ENCODE measurements around the gene RBFOX2. TPM values are rescaled to one million over a fixed set of nuclear protein-coding genes. Genes with fewer than 3 reads are reported as not detected.
A peak's percentile ranks its signal among the peaks of the same experiment; 100 is the strongest.

Gene RBFOX2
- total RNA-seq, 2 experiments from 2014 or later = 54.3 to 78.7 TPM

DNA sequence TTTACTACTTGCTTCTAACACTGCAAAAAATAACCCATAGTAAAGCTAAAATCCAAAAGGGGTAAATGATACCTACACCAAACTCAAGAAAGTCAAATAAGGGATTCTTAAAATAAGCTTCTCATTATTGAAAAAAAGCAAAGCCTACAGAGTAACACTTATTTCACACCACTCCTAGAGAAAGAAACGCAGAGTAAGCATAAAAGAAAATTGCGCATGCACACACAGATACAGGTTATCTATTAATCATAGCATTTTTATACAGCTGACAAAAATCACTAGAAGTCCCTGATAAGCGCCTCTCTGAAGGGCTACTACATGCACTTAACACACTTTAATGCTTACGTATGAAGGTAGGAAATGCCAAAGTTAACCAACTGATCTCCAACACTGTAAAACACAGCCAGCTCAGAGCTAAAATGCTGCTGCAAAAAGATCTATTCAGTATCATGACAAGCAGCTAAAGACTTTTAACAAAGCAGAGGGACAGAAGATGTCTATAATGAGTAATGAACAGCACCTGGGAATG is 14.0 kb downstream of the RBFOX2 start:
- peaks cover 92% of the 10 kb centered on the region for H3K79me2 ChIP-seq (ENCODE audit: insufficient read depth, low read depth, low read length)
- intact Hi-C loops (cut with micrococcal nuclease; ENCODE audit: unreplicated experiment) = loop anchor here (5.0 to 10.0 kb wide), 5 partner anchors 108 to 660 kb away; partner anchors contain the start of gene MYH9
- no TSS peak for BruUV-seq (replicated peaks)

DNA sequence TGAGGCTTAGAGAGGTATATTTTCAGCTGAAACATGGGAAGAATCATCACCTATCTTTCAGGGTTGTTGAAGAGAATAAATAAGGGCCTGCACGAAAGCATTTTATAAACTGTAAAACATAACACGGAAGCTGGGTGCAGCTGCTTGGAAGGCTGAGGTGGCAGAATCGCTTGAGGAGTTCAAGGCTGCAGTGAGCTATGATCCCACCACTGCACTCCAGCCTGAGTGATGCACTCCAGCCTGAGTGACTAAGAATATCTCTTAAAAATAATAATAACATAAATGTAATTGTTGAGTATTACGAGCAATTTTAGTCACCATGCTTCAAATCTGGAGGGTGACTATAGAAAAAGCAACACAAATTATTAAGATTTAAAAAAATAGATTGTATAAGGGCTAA is 16.3 kb downstream of the RBFOX2 start:
- ChIA-PET POLR2A (interaction anchor here (0.7 to 1.3 kb wide), 3 partner anchors 10 to 469 kb away, joined by 3 to 5 read pairs (median 3); no protein-coding TSS in a partner anchor), CTCF (ENCODE audit: unreplicated experiment) (interaction anchor here (1.9 kb wide), 1 partner anchor 54 kb away, joined by 5 read pairs; no protein-coding TSS in a partner anchor)

More for the DNA sequence above, 14.0 kb downstream of the RBFOX2 start:
- Histone ChIP-seq H3K4me2 (ENCODE audit: low read length) (peak overlapping the region; percentile 76), H3K9me3 (ENCODE audit: low read length) (no peaks in the 10 kb centered on the region), H3K9me2 (ENCODE audit: insufficient read depth, low read length) (no peaks in the 10 kb centered on the region), H4K20me1 (ENCODE audit: insufficient read depth, low read length) (no peaks in the 10 kb centered on the region), H3K27ac (ENCODE audit: low read depth, low read length, poor library complexity, severe bottlenecking) (peak overlapping the region; percentile 98), H3K4me3 (ENCODE audit: low read depth, low read length, poor library complexity, severe bottlenecking) (peak overlapping the region; percentile 56), H2AFZ (ENCODE audit: low read length) (peak overlapping the region; percentile 13; the same call in 1 of the 2 replicates), H3K36me3 (ENCODE audit: insufficient read depth, low read length) (no peaks in the 10 kb centered on the region), H3K4me1 (ENCODE audit: insufficient read depth, low read length, poor library complexity, severe bottlenecking) (peaks cover 96% of the 10 kb centered on the region)
- ChIA-PET CTCF (ENCODE audit: unreplicated experiment) (interaction anchor here (2.1 kb wide), 1 partner anchor 51 kb away, joined by 11 read pairs; no protein-coding TSS in a partner anchor), POLR2A (interaction anchor here (0.5 to 2.4 kb wide), 11 partner anchors 8 to 358 kb away, joined by 3 to 14 read pairs (median 4); no protein-coding TSS in a partner anchor)
- DNase-seq (ENCODE audit: low spot score) = peak; percentile 53
- no peak for TF ChIP-seq EZH2phosphoT487 (IDR thresholded peaks at IDR 0.05; ENCODE audit: borderline replicate concordance, low read depth, low read length)
- TF ChIP-seq, protein P1, sequence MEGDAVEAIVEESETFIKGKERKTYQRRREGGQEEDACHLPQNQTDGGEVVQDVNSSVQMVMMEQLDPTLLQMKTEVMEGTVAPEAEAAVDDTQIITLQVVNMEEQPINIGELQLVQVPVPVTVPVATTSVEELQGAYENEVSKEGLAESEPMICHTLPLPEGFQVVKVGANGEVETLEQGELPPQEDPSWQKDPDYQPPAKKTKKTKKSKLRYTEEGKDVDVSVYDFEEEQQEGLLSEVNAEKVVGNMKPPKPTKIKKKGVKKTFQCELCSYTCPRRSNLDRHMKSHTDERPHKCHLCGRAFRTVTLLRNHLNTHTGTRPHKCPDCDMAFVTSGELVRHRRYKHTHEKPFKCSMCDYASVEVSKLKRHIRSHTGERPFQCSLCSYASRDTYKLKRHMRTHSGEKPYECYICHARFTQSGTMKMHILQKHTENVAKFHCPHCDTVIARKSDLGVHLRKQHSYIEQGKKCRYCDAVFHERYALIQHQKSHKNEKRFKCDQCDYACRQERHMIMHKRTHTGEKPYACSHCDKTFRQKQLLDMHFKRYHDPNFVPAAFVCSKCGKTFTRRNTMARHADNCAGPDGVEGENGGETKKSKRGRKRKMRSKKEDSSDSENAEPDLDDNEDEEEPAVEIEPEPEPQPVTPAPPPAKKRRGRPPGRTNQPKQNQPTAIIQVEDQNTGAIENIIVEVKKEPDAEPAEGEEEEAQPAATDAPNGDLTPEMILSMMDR (conservative IDR thresholded peaks at IDR 0.05; ENCODE audit: low read length) = no peak

More for the DNA sequence above, 16.3 kb downstream of the RBFOX2 start:
- Histone ChIP-seq H3K9me3 (ENCODE audit: low read length) (no peaks in the 10 kb centered on the region), H3K9me2 (ENCODE audit: insufficient read depth, low read length) (no peaks in the 10 kb centered on the region), H4K20me1 (ENCODE audit: insufficient read depth, low read length) (no peaks in the 10 kb centered on the region), H3K79me2 (ENCODE audit: insufficient read depth, low read depth, low read length) (peaks cover 98% of the 10 kb centered on the region), H3K4me1 (ENCODE audit: insufficient read depth, low read length, poor library complexity, severe bottlenecking) (peaks cover 96% of the 10 kb centered on the region), H3K4me3 (ENCODE audit: low read depth, low read length, poor library complexity, severe bottlenecking) (no peak overlapping the region), H2AFZ (ENCODE audit: low read length) (no peak overlapping the region), H3K36me3 (ENCODE audit: insufficient read depth, low read length) (no peaks in the 10 kb centered on the region), H3K27ac (ENCODE audit: low read depth, low read length, poor library complexity, severe bottlenecking) (peak overlapping the region; percentile 43), H3K4me2 (ENCODE audit: low read length) (peak overlapping the region; percentile 49)
- intact Hi-C loops (cut with micrococcal nuclease; ENCODE audit: unreplicated experiment) = loop anchor here (10.0 kb wide), 2 partner anchors 148 to 658 kb away; no protein-coding TSS in a partner anchor
- BruUV-seq (replicated peaks) = no TSS peak
- TF ChIP-seq, protein P1 (conservative IDR thresholded peaks at IDR 0.05; ENCODE audit: low read length) = no peak
- no peak for TF ChIP-seq EZH2phosphoT487 (IDR thresholded peaks at IDR 0.05; ENCODE audit: borderline replicate concordance, low read depth, low read length)
- DNase-seq (ENCODE audit: low spot score) = no peak

All from OCI-LY7 (cell line).